Karpas-422 (cell line): ENCODE results near the gene PCDHGA4. TPM values are rescaled to one million over a fixed set of nuclear protein-coding genes. Genes with fewer than 3 reads are reported as not detected.
A peak's percentile ranks its signal among the peaks of the same experiment; 100 is the strongest.
"Not testable (repeated sequence)": the region's sequence is repeated elsewhere in the genome, so short reads cannot be mapped to it uniquely, and the experiment has no call there.

Experiments
- DNase-seq: peaks from one replicate; pipeline ENCODE4 v3.0.0-alpha.2; 2015
- H2AFZ ChIP-seq: fragments of 200-600 bp; sonication (generic); 2 replicates; pipeline ENCODE4 v1.6.1; 2014; ENCODE audit warnings: antibody characterized with exemption, low read length, mixed read lengths
- H3K27ac ChIP-seq: fragments of 200-600 bp; sonication (generic); 2 replicates; pipeline ENCODE4 v1.5.1; 2014; ENCODE audit warnings: mild to moderate bottlenecking, low read length, moderate library complexity
- H3K27me3 ChIP-seq: fragments of 200-600 bp; sonication (generic); 2 replicates; pipeline ENCODE4 v1.6.1; 2014; ENCODE audit warnings: low read length, mixed read lengths
- H3K36me3 ChIP-seq: fragments of 200-600 bp; sonication (generic); 2 replicates; pipeline ENCODE4 v1.6.1; 2014; ENCODE audit warnings: low read length, mixed read lengths; ENCODE audit not compliant: insufficient read depth
- H3K4me1 ChIP-seq: fragments of 200-600 bp; sonication (generic); 2 replicates; pipeline ENCODE4 v1.6.1; 2014; ENCODE audit warnings: mild to moderate bottlenecking, low read length, mixed read lengths
- H3K4me2 ChIP-seq: fragments of 200-600 bp; sonication (generic); 2 replicates; pipeline ENCODE4 v1.6.1; 2014; ENCODE audit warnings: low read length, low read depth, mild to moderate bottlenecking; ENCODE audit not compliant: poor library complexity, severe bottlenecking
- H3K4me3 ChIP-seq: fragments of 200-600 bp; sonication (generic); 2 replicates; pipeline ENCODE4 v1.5.1; 2014; ENCODE audit warnings: mild to moderate bottlenecking, antibody characterized with exemption, low read length, mixed read lengths
- H3K79me2 ChIP-seq: fragments of 200-600 bp; sonication (generic); 2 replicates; pipeline ENCODE4 v1.6.1; 2014; ENCODE audit warnings: mild to moderate bottlenecking, low read length, mixed read lengths
- H3K9ac ChIP-seq: fragments of 200-600 bp; sonication (generic); 2 replicates; pipeline ENCODE4 v1.6.0; 2014; ENCODE audit warnings: low read length
- H3K9me2 ChIP-seq: fragments of 200-600 bp; sonication (generic), shearing (Covaris generic); replicated peaks from 2 replicates; pipeline ENCODE4 v1.6.0; 2014; ENCODE audit warnings: mild to moderate bottlenecking, low read length, moderate library complexity; ENCODE audit not compliant: insufficient read depth
- H3K9me3 ChIP-seq: fragments of 300-700, 200-600 bp; sonication (generic); 2 replicates; pipeline ENCODE4 v1.6.1; 2014; ENCODE audit warnings: low read length, mixed read lengths
- H4K20me1 ChIP-seq: fragments of 200-600 bp; sonication (generic); 2 replicates; pipeline ENCODE4 v1.6.1; 2014; ENCODE audit warnings: mild to moderate bottlenecking, antibody characterized with exemption, low read length, low read depth; ENCODE audit not compliant: insufficient read depth
- total RNA-seq: library from RNA; depleted of rRNA; stranded (reverse); fragments of >200 nt; shearing (Covaris generic); gene quantifications from 2 replicates; pipeline ENCODE4 v1.2.3, GENCODE V29; 2014; ENCODE audit warnings: low replicate concordance

PCDHGA4 gene
- total RNA-seq, 1 experiment from 2014 or later, result 13.5 TPM

DNA sequence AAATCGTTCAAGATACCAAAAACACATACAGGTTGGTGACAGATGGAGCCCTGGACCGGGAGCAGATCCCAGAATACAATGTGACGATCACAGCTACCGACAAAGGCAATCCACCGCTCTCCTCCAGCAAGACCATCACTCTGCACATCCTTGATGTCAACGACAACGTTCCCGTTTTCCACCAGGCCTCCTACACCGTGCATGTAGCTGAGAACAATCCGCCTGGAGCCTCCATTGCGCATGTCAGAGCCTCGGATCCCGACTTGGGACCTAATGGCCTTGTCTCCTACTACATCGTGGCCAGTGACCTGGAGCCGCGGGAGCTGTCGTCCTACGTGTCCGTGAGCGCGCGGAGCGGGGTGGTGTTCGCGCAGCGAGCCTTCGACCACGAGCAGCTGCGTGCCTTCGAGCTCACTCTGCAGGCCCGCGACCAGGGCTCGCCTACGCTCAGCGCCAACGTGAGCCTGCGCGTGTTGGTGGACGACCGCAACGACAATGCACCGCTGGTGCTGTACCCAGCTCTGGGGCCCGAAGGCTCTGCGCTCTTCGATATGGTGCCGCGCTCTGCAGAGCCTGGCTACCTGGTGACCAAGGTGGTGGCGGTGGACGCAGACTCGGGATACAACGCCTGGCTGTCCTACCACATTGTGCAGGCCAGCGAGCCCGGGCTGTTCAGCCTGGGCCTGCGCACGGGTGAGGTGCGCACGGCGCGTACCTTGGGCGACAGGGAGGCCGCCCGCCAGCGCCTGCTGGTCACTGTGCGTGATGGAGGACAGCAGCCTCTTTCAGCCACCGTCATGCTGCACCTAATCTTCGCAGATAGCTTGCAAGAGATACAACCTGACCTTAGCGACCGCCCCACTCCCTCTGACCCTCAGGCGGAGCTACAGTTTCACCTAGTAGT is 17.0 kb downstream of the PCDHGA4 start:
- no peak overlapping the region for H3K9ac ChIP-seq
- DNase-seq, result no peak
- H3K79me2 ChIP-seq, result peaks cover 54% of the 10 kb centered on the region
- H3K9me3 ChIP-seq, result peaks cover 50% of the 10 kb centered on the region
- no peaks in the 10 kb centered on the region for H3K27me3 ChIP-seq
- H3K4me3 ChIP-seq, result peak overlapping the region; percentile 17; the same call in 1 of the 2 replicates
- H3K4me2 ChIP-seq, result no peak overlapping the region
- no peaks in the 10 kb centered on the region for H4K20me1 ChIP-seq
- H3K4me1 ChIP-seq, result peaks cover 26% of the 10 kb centered on the region
- H3K9me2 ChIP-seq, result no peaks in the 10 kb centered on the region
- no peak overlapping the region for H2AFZ ChIP-seq
- peaks cover 47% of the 10 kb centered on the region for H3K36me3 ChIP-seq
- H3K27ac ChIP-seq, result no peak overlapping the region

DNA sequence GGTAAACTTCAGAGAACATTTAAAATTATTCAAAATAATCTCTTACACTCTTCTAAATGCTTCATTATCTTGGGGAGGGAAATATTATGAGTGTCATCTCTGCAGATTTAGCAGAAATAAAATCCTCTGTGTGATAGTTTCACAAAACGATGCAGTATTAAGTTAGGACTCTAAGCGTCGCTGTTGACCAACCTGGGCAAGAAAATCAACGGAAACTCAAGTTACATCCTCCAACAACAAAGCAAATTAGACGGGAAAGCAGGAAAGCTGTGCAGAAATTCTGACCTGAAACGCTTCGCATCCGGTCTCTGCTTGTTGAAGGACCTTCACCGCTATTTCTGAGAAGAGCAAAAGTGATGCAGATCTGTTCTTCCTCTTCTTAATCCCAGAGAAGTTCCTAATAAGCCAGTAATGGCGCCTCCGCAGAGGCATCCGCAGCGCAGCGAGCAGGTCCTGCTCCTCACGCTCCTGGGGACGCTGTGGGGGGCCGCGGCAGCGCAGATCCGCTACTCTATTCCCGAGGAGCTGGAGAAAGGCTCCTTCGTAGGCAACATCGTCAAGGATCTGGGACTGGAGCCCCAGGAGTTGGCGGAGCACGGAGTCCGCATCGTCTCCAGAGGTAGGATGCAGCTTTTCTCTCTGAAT is 19.0 kb downstream of the PCDHGA4 start, which contains the start of gene PCDHGA6:
Gene PCDHGA6, plus strand, starts transcription at position 219 of the 645 bp plus-strand sequence. Its CDS starts 193 bp downstream, at position 412.
- no peak for DNase-seq
- Histone ChIP-seq H3K9ac (no peak within 1 kb of the TSS), H3K9me2 (no peaks in the 10 kb centered on the region), H3K4me2 (no peak within 1 kb of the TSS), H3K9me3 (peaks cover 59% of the 10 kb centered on the region), H3K4me3 (0 out of 2 replicates have a peak within 1 kb of the TSS, but pooled peaks have one; percentile 17), H3K36me3 (peaks cover 59% of the 10 kb centered on the region), H3K27ac (no peak within 1 kb of the TSS), H2AFZ (no peak within 1 kb of the TSS), H3K4me1 (peaks cover 18% of the 10 kb centered on the region), H3K27me3 (no peaks in the 10 kb centered on the region), H4K20me1 (no peaks in the 10 kb centered on the region), H3K79me2 (peaks cover 65% of the 10 kb centered on the region)

DNA sequence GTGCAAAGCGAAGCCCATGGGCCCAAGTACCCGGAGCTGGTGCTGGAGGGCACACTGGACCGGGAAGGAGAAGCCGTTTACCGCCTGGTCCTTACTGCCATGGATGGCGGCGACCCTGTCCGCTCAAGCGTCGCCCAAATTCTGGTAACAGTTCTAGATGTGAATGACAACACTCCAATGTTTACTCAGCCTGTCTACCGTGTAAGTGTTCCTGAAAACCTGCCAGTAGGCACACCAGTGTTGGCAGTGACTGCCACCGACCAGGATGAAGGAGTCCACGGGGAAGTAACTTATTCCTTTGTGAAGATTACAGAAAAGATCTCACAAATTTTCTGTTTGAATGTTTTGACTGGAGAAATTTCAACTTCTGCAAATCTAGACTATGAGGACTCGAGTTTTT is 19.8 kb downstream of the PCDHGA4 start:
- Histone ChIP-seq H3K9me2 (no peaks in the 10 kb centered on the region), H3K4me2 (no peak overlapping the region), H3K4me3 (no peak overlapping the region), H3K9ac (no peak overlapping the region), H3K4me1 (peaks cover 10% of the 10 kb centered on the region), H2AFZ (no peak overlapping the region), H3K36me3 (peaks cover 67% of the 10 kb centered on the region), H4K20me1 (no peaks in the 10 kb centered on the region), H3K27me3 (no peaks in the 10 kb centered on the region), H3K79me2 (peaks cover 72% of the 10 kb centered on the region), H3K9me3 (peaks cover 61% of the 10 kb centered on the region), H3K27ac (no peak overlapping the region)
- DNase-seq, result no peak

DNA sequence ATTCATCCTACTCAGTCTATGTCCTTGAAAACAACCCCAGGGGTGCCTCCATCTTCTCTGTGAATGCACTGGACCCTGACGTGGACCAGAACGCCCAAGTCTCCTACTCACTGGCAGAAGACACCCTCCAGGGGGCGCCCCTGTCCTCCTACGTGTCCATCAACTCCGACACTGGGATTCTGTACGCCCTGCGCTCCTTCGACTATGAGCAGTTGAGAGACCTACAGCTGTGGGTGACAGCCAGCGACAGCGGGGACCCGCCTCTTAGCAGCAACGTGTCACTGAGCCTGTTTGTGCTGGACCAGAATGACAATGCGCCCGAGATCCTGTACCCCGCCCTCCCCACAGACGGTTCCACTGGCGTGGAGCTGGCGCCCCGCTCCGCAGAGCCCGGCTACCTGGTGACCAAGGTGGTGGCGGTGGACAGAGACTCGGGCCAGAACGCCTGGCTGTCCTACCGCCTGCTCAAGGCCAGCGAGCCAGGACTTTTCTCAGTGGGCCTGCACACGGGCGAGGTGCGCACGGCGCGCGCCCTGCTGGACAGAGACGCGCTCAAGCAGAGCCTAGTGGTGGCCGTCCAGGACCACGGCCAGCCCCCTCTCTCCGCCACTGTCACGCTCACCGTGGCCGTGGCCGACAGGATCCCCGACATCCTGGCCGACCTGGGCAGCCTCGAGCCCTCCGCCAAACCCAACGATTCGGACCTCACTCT is 20.8 kb downstream of the PCDHGA4 start:
- H3K9ac ChIP-seq, H3K27ac ChIP-seq, H3K4me2 ChIP-seq, H4K20me1 ChIP-seq, H3K9me2 ChIP-seq, H3K4me3 ChIP-seq, H3K4me1 ChIP-seq, H2AFZ ChIP-seq, H3K27me3 ChIP-seq, DNase-seq: not testable (repeated sequence)
- Histone ChIP-seq H3K9me3 (peaks cover 68% of the 10 kb centered on the region), H3K36me3 (peaks cover 71% of the 10 kb centered on the region), H3K79me2 (peaks cover 71% of the 10 kb centered on the region)

DNA sequence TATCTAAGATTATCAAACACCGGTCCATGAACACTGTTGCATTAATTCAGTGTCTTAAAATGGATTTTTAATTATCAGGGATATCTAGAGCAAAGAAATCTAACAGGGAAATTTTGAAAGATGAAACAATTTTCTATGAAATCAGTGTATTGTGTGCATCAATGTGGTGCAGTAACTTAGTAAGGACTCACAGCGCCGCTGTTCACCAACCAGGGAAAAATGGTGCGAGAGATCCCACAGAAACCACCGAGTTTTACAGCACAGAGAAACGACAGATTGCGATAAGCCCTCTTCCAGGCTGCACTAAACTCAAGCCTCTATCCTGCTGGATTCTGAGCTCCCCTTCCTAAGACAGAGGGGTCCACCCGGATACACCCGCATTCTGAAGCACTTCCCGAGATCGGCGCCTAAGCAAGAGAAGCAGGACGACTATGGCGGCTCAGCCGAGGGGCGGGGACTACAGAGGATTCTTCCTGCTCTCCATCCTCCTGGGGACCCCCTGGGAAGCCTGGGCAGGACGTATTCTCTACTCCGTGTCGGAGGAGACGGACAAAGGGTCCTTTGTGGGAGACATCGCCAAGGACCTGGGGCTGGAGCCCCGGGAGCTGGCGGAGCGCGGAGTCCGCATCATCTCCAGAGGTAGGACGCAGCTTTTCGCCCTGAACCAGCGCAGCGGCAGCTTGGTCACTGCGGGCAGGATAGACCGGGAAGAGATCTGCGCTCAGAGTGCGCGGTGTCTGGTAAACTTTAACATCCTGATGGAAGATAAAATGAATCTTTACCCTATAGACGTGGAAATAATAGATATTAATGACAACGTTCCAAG is 27.9 kb downstream of the PCDHGA4 start, which contains the start of gene PCDHGA7:
Gene PCDHGA7, plus strand, starts transcription at position 274 of the 826 bp plus-strand sequence. Its CDS starts 158 bp downstream, at position 432.
- no peak within 1 kb of the TSS for H2AFZ ChIP-seq

DNA sequence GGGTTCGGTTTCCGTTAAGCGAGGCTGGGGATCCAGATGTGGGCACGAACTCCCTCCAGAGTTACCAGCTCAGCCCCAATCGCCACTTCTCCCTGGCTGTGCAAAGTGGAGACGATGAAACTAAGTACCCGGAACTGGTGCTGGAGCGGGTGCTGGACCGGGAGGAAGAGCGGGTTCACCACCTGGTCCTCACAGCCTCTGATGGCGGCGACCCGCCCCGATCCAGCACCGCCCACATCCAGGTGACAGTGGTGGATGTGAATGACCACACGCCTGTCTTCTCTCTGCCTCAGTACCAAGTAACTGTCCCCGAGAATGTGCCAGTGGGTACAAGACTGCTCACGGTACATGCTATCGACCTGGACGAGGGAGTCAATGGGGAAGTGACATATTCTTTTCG is 28.5 kb downstream of the PCDHGA4 start:
- Histone ChIP-seq H3K4me2 (no peak overlapping the region), H3K9ac (no peak overlapping the region), H2AFZ (no peak overlapping the region), H3K4me1 (no peaks in the 10 kb centered on the region), H3K79me2 (peaks cover 33% of the 10 kb centered on the region), H3K4me3 (peak overlapping the region; percentile 18; the same call in 1 of the 2 replicates), H3K9me3 (peaks cover 40% of the 10 kb centered on the region), H3K36me3 (peaks cover 62% of the 10 kb centered on the region), H3K27me3 (no peaks in the 10 kb centered on the region), H4K20me1 (no peaks in the 10 kb centered on the region), H3K27ac (no peak overlapping the region), H3K9me2 (no peaks in the 10 kb centered on the region)
- no peak for DNase-seq

More for the DNA sequence above, 27.9 kb downstream of the PCDHGA4 start, which contains the start of gene PCDHGA7:
- H3K9me3 ChIP-seq, result peaks cover 39% of the 10 kb centered on the region
- H3K79me2 ChIP-seq, result peaks cover 37% of the 10 kb centered on the region
- no peak within 1 kb of the TSS for H3K9ac ChIP-seq
- no peaks in the 10 kb centered on the region for H4K20me1 ChIP-seq
- no peak within 1 kb of the TSS for H3K4me2 ChIP-seq
- H3K4me1 ChIP-seq, result no peaks in the 10 kb centered on the region
- no peak within 1 kb of the TSS for H3K27ac ChIP-seq
- no peaks in the 10 kb centered on the region for H3K9me2 ChIP-seq
- no peak for DNase-seq
- H3K27me3 ChIP-seq, result no peaks in the 10 kb centered on the region
- peaks cover 63% of the 10 kb centered on the region for H3K36me3 ChIP-seq
- peak within 1 kb of the TSS; percentile 18; the same call in 1 of the 2 replicates for H3K4me3 ChIP-seq

DNA sequence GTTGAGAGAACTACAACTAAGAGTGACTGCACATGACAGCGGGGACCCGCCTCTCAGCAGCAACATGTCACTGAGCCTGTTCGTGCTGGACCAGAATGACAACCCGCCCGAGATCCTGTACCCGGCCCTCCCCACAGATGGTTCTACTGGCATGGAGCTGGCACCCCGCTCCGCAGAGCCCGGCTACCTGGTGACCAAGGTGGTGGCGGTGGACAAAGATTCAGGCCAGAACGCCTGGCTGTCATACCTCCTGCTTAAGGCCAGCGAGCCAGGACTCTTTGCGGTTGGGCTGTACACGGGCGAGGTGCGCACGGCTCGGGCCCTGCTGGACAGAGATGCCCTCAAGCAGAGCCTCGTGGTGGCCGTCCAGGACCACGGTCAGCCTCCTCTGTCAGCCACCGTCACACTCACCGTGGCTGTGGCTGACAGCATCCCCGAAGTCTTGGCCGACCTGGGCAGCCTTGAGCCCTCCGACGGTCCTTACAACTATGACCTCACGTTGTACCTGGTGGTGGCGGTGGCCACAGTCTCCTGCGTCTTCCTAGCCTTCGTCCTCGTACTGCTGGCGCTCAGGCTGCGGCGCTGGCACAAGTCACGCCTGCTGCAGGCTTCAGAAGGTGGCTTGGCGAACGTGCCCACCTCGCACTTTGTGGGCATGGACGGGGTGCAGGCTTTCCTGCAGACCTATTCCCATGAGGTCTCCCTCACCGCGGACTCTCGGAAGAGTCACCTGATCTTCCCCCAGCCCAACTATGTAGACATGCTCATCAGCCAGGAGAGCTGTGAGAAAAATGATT is 29.8 kb downstream of the PCDHGA4 start:
- Histone ChIP-seq H3K27ac (no peak overlapping the region), H3K79me2 (peaks cover 21% of the 10 kb centered on the region; the same call in 1 of the 2 replicates), H3K9ac (no peak overlapping the region), H3K9me3 (peaks cover 38% of the 10 kb centered on the region), H3K4me2 (no peak overlapping the region), H3K9me2 (no peaks in the 10 kb centered on the region), H3K36me3 (peaks cover 50% of the 10 kb centered on the region), H2AFZ (no peak overlapping the region), H3K4me3 (no peak overlapping the region), H3K27me3 (no peaks in the 10 kb centered on the region), H4K20me1 (no peaks in the 10 kb centered on the region), H3K4me1 (no peaks in the 10 kb centered on the region)
- no peak for DNase-seq
